ENCODE measurements around the gene XDH. TPM values are rescaled to one million over a fixed set of nuclear protein-coding genes. Genes with fewer than 3 reads are reported as not detected.

The XDH gene
- total RNA-seq, 1 donor = not detected

DNA sequence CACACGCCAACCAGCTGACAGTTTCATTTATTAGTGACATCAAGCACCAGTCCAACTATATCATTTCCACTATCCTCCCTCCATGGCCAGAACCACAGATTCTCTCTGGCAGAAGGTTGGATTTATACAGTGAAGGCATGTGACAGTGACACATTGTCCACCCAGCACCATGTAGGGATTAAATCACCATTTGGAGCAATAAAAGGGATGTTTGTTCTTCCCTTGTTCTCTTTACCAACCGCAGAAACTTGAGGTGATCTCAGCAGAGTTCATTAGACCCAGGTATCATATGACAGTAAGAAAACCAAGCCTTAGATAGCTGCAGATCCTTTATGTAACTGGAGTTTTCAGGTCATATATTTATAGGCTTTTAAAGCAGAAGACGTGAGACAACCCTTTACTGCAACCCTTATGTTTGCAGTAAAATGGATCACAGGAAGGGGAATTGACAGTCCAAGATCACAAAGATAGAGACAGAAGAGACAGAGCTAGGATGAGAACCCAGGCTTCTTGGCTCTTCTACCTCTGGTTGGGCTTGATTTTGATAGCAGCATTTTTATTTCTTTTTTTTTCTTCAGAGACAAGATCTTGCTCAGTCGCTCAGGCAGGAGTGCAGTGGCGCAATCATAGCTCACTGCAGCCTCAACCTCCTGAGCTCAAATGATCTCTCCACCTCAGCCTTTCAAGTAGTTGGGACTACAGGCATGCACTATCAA lies 80.1 kb downstream of the XDH start:
- H3K27me3 ChIP-seq (ENCODE audit: insufficient read depth, low read length) = no peaks in the 10 kb centered on the region
- no peaks in the 10 kb centered on the region for H3K4me1 ChIP-seq (ENCODE audit: insufficient read depth, low read length)
- no peak overlapping the region for H3K4me3 ChIP-seq (ENCODE audit: low read length)
- H3K9me3 ChIP-seq (ENCODE audit: low read depth, low read length) = no peaks in the 10 kb centered on the region

DNA sequence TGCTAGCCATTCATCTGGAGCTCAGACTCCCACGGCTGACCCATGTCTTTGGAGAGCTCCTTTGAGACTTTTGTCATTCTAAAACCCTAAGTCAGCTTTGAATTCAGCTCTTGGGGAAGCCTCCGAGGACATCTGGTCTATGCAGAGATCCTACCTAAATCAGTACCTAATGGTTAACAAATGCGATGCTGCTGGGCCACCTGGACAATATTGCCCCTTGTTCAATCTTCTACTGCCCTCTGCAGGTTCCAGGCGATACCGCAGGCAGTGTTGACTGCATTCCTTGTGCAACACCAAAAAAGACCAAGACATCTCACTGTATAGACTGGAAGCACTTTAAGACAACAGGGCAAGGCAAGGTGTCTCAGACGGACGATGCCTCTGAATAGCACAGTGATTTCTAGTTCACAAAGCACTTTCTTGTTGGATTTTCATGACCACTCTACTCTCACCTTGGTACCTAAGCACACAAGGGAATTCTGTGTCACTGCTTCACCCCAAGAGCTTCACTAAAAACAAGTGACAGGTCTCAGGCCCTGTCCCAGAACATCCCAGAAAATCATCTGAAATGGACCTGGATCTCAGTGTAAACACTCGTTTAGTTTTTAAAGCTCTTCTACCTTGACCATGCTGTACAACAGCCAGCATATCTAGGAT lies 80.9 kb downstream of the XDH start:
- no peaks in the 10 kb centered on the region for H3K4me1 ChIP-seq (ENCODE audit: insufficient read depth, low read length)
- H3K9me3 ChIP-seq (ENCODE audit: low read depth, low read length) = no peaks in the 10 kb centered on the region
- no peaks in the 10 kb centered on the region for H3K27me3 ChIP-seq (ENCODE audit: insufficient read depth, low read length)
- H3K4me3 ChIP-seq (ENCODE audit: low read length) = no peak overlapping the region

DNA sequence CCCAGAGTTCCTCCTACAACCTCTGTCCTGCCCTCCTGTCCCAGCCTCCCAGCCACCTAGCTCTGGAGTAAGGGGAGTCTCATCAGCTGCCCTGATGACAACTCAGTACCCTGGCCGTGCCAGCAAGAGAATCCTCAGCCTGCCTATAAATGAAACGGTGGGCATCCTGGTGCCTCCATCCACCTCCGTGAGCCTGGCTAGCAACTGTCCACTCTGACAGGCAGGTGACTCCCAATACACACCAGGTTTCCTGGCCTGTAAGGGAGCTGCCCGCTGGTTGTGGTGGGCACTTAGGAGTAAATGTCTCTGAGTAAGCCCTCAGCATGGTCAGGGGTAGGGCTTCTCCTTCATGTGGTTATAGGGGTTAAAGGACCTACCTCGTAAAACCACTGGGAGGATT lies 81.5 kb downstream of the XDH start:
- H3K4me1 ChIP-seq (ENCODE audit: insufficient read depth, low read length) = no peaks in the 10 kb centered on the region
- no peaks in the 10 kb centered on the region for H3K27me3 ChIP-seq (ENCODE audit: insufficient read depth, low read length)
- no peaks in the 10 kb centered on the region for H3K9me3 ChIP-seq (ENCODE audit: low read depth, low read length)
- no peak overlapping the region for H3K4me3 ChIP-seq (ENCODE audit: low read length)

DNA sequence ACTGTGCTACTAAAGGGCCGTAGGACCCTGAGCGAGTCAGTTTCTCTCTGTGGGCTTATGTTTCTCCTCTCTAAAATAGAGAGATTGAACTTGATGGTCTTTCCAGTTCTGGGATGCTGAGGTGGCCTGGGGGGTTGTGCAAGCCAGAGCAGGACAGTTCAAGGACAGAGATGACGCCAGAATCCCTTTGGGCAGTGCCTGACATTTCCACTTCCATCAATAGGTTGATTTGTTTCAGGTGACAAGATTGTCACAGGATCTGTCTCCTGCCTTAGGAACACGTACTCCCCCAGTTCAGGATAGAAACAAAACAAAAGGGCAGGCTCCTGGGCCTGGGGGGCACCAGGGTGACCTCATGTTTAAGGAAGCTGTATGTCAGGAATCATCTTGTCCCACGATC lies 82.0 kb downstream of the XDH start:
- H3K9me3 ChIP-seq (ENCODE audit: low read depth, low read length) = no peaks in the 10 kb centered on the region
- no peak overlapping the region for H3K4me3 ChIP-seq (ENCODE audit: low read length)
- no peaks in the 10 kb centered on the region for H3K27me3 ChIP-seq (ENCODE audit: insufficient read depth, low read length)
- no peaks in the 10 kb centered on the region for H3K4me1 ChIP-seq (ENCODE audit: insufficient read depth, low read length)

DNA sequence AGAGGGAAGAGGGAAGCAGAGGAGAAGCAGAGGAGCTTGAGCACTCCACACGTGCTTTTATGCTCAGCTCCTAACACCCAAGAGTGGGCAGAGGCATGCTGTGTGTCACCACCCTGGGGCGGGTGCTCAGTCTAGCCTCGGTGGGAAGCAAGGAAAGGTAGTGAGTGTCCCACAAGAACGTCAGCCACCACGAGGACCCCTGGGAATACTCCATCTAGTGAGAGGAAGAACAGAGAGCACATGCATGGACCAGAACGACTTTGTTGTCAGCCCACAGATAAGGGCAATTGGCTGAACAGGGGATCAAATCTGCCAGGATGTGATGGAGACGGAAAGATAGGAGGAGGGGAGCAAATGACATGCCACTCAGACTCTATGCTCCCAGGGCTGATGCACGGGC lies 83.4 kb downstream of the XDH start:
- H3K27me3 ChIP-seq (ENCODE audit: insufficient read depth, low read length) = no peaks in the 10 kb centered on the region
- H3K4me1 ChIP-seq (ENCODE audit: insufficient read depth, low read length) = no peaks in the 10 kb centered on the region
- no peak overlapping the region for H3K4me3 ChIP-seq (ENCODE audit: low read length)
- H3K9me3 ChIP-seq (ENCODE audit: low read depth, low read length) = no peaks in the 10 kb centered on the region

DNA sequence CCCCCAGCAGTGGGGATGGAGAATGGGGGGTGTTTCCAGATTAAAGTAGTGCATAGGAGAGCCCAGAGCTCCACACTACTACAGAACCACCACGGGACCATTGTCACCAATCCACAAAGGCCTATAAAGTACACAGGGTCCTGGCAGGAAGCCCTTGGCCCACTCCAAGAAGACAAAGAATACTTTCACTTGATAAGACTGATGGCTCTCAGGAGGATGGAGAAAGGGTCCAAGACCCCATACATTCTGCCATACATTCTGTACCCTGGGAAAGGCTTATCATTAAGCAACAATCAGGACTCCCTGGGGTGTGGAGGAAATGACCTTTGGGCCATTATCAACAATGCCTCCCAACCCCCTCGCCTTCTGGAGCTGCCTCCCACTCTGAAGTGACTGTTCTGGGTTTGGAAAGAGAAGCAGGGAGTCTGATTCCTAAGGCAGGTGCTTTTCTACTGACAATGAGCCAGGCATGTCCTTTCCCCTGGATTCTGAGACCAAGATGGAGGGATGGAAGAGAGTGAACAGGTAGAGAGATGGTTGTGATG lies 85.4 kb downstream of the XDH start:
- no peaks in the 10 kb centered on the region for H3K27me3 ChIP-seq (ENCODE audit: insufficient read depth, low read length)
- peaks cover under 1% of the 10 kb centered on the region for H3K4me1 ChIP-seq (ENCODE audit: insufficient read depth, low read length)
- H3K9me3 ChIP-seq (ENCODE audit: low read depth, low read length) = no peaks in the 10 kb centered on the region
- H3K4me3 ChIP-seq (ENCODE audit: low read length) = no peak overlapping the region

DNA sequence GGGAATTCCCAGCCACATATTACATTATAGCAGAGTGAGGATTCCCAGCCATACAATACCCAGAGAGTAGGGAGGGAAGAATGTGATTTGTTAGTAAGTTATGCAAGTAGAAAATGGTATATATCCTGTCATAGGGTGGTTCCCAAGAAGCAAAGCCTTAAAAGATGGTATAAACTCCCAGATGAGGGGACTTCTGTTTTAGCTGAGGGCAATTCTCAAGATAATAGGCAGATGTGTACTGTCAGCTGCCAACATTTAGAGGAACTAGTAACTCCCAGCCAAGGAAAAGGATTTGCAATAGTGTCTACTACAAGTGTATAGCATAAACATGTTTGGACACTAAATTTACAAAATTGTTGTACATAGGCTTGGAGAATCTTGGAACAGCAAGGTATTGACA lies 86.5 kb downstream of the XDH start:
- no peaks in the 10 kb centered on the region for H3K9me3 ChIP-seq (ENCODE audit: low read depth, low read length)
- no peaks in the 10 kb centered on the region for H3K27me3 ChIP-seq (ENCODE audit: insufficient read depth, low read length)
- peaks cover 3% of the 10 kb centered on the region for H3K4me1 ChIP-seq (ENCODE audit: insufficient read depth, low read length)
- no peak overlapping the region for H3K4me3 ChIP-seq (ENCODE audit: low read length)

DNA sequence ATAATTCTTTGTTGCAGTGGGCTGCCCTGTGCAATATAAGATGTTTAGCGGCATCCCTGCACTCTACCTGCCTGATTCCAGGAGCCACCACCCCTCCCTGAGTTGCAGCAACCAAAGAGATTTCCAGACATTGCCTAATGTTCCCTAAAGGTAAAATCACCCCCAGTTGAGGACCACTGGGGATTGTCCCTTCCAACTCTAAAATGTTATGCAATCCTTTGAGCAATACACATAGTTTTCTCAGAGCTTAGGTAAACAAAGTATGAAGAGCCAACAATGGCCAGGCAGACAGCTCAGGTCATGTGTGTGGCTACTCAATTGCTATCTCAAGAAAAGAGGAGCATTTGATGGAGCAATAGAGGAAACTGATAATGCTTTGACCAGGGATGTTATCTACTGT lies 87.0 kb downstream of the XDH start:
- Histone ChIP-seq H3K4me3 (ENCODE audit: low read length) (no peak overlapping the region), H3K27me3 (ENCODE audit: insufficient read depth, low read length) (no peaks in the 10 kb centered on the region), H3K4me1 (ENCODE audit: insufficient read depth, low read length) (peaks cover 3% of the 10 kb centered on the region), H3K9me3 (ENCODE audit: low read depth, low read length) (no peaks in the 10 kb centered on the region)

DNA sequence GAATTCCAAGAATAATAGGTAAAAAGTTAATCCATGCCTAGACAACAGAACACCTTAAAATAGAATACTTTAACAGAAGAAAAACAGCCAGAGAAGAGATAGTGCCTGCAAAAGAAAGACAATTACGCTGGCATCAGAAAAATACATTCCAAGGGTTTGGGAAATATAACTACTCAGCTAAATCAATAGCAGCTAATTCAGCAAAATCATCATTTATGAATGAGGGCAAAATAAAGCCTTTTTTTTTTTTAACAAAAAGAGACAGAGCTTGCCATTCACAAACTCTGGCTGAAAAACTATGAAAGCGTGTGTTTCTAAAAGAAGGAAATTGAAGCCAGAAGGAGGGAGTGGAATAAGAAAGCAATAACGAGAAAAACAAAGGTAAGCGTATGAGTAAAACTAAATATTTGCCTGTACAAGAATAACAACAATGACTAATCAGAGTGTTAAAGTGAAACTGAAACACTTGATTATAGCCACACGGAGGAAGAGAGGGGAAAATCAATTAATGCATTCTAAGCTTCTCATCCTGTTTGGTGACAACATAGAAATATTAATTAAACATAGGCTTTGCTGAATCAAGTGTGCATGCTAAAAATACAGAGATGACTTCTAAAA lies 90.4 kb downstream of the XDH start:
- no peaks in the 10 kb centered on the region for H3K27me3 ChIP-seq (ENCODE audit: insufficient read depth, low read length)
- peak overlapping the region; percentile 10 for H3K4me3 ChIP-seq (ENCODE audit: low read length)
- peaks cover 18% of the 10 kb centered on the region for H3K4me1 ChIP-seq (ENCODE audit: insufficient read depth, low read length)
- no peaks in the 10 kb centered on the region for H3K9me3 ChIP-seq (ENCODE audit: low read depth, low read length)

DNA sequence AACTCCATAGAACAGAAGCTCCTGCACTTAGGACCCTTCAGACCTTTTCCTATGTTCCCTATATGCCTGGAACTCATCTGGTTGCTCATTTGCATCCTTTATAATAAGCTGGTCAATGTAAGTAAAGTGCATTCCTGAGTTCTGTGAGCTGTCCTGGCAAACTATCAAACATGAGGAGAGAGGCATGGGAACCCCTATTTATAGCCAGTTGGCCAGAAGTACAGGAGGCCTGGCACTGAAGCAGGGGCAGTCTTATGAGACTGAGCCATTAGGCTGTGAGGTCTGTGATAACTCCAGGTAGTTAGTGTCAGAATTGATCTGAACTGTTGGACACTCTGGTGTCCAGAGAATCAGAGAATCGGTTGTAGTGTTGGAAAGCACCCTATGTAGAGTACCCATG lies 92.2 kb downstream of the XDH start:
- Histone ChIP-seq H3K27me3 (ENCODE audit: insufficient read depth, low read length) (no peaks in the 10 kb centered on the region), H3K9me3 (ENCODE audit: low read depth, low read length) (no peaks in the 10 kb centered on the region), H3K4me1 (ENCODE audit: insufficient read depth, low read length) (peaks cover 36% of the 10 kb centered on the region), H3K4me3 (ENCODE audit: low read length) (no peak overlapping the region)

DNA sequence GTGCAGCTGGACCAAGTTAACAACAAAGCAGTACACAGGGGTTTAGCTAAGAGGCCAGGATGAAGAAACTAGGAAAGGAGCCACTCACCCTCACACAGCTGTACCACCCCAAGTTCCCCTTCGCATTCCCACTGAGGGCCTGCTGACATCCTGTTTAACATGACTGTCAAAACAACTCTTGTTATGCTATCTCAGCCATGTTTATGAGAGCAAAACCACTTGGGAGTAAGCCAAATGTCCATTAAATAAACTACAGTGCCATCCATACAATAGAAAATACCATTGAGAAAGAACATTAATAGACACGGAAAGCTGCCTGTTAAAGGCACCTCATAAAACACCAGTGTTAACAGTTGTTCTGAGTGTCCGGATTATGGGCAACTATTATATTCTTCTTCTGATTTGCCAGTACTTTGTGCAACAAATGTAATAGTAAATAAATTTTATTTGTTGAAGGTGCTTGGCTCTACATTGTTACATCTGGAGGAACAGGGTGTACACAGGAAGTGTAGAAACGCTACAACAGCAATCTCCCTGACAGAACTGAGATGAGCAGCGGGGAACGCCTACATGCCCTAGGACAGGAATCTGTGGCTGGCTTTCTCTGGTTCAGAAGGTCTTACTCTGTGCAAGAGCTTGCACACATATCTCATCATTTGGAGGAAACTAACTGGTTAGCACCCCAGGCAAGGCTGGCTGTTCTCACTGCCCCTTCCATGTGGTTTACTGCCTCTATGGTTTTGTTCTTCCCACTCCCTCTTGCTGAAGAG lies 95.0 kb downstream of the XDH start:
- Histone ChIP-seq H3K4me1 (ENCODE audit: insufficient read depth, low read length) (peaks cover 40% of the 10 kb centered on the region), H3K9me3 (ENCODE audit: low read depth, low read length) (no peaks in the 10 kb centered on the region), H3K4me3 (ENCODE audit: low read length) (no peak overlapping the region), H3K27me3 (ENCODE audit: insufficient read depth, low read length) (no peaks in the 10 kb centered on the region)

DNA sequence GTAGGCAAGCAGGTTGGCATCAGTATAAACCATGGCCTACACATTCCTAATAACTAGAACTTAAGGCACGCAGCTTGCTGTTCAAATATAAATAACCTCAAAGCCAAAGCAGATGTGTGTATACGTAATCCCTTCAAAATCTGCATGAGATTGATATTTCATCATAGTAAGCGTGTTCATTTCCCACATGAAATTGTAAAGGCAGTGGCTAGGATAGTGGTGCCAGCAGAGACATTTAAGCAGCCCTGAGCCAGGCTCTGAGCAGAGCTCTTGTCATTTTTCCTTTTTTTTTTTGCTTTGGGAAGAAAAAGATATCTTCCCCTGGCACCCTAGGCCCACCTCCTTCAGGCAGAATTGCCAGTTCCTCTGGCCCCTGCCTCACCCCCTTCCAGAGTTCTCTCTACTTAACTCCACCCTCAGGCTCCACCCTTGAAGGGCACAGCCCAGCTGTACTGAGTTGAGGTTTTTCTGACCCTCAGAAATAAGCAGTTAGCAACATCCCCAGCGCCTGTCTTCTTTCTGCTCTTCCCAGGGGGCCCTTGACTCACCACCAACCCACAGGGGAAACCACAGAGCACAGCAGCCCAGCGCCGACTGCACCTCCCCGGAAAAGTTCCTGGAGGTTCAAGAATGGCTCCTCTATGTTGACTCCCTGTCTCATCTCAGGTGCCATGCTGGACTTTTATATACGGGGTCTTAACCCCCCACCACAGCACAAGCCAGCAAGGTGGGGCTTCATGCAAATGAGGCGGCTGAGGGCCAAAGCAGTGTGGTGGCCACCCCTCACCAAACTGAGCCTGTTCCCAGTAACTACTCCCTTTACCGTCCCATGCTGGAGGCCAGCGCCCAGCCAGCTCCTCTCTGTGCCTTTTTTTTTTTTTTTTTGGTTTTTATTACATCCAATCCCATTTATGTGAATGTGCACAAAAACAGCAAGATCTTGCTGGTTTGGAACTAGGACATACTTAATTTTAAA lies 95.9 kb downstream of the XDH start:
- Histone ChIP-seq H3K4me3 (ENCODE audit: low read length) (no peak overlapping the region), H3K9me3 (ENCODE audit: low read depth, low read length) (no peaks in the 10 kb centered on the region), H3K27me3 (ENCODE audit: insufficient read depth, low read length) (no peaks in the 10 kb centered on the region), H3K4me1 (ENCODE audit: insufficient read depth, low read length) (peaks cover 37% of the 10 kb centered on the region)

DNA sequence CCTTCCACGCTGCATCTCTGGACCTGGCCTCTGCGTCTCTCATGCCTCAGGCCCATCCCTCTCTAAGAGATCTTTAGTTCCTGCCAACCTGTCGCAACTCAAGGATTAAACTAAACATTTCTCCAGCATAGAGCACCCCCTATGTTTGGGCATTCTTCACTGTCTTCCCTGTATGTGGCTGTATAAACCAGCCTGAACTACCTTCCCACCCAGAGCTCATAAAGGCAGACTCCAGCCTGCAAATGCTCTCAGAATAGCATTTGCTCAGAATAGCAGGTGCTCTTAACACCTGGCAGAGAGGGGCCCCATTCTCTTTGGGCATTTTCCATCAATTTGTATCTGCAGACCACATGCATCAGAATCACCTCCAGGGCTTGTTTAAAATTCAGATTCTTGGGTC lies 97.1 kb downstream of the XDH start:
- Histone ChIP-seq H3K9me3 (ENCODE audit: low read depth, low read length) (no peaks in the 10 kb centered on the region), H3K4me3 (ENCODE audit: low read length) (no peak overlapping the region), H3K27me3 (ENCODE audit: insufficient read depth, low read length) (no peaks in the 10 kb centered on the region), H3K4me1 (ENCODE audit: insufficient read depth, low read length) (peaks cover 37% of the 10 kb centered on the region)

DNA sequence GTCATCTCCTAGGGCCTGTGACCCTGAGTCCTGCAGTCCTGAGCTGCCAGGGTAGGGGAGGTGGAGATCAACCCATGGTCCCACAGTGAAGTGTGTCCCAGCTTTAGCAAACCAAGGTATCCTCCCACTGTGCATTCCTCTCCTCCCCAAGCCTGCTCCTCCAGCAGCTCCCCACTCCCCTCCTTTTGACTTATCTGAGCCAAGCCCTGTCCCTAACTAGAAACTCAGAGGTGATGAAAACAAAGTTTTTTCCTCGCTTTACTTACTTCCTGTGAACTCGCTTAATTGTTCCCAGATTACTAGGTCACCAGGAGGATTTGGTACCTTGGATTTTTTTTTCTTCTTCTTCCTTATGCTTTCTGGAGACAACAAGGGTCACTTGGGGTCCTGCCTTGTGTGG lies 99.8 kb downstream of the XDH start:
- no peaks in the 10 kb centered on the region for H3K27me3 ChIP-seq (ENCODE audit: insufficient read depth, low read length)
- H3K4me1 ChIP-seq (ENCODE audit: insufficient read depth, low read length) = peaks cover 27% of the 10 kb centered on the region
- no peaks in the 10 kb centered on the region for H3K9me3 ChIP-seq (ENCODE audit: low read depth, low read length)
- no peak overlapping the region for H3K4me3 ChIP-seq (ENCODE audit: low read length)

Measured in mononuclear cell (primary cell).